ENCODE results near the gene TOMT.

GRCh38 chr11:72155751-72156150, 50.0 kb downstream of the TOMT start:
- TF ChIP-seq POLR2A (IDR thresholded peaks at IDR 0.05) (no peak), CTCF (IDR thresholded peaks at IDR 0.05) (no peak), EP300 (IDR thresholded peaks at IDR 0.05) (no peak)
